PC-3 (cell line): ENCODE results near the gene RANGAP1.

Source experiments
- EZH2 ChIP-seq: fragments of 300-600 bp; sonication (generic); IDR thresholded peaks from one replicate; pipeline ENCODE4 v1.6.1; 2017; ENCODE audit warnings: antibody characterized with exemption, mild to moderate bottlenecking, low read length; ENCODE audit not compliant: unreplicated experiment
- EZH2phosphoT487 ChIP-seq: fragments of 300-600 bp; sonication (generic); IDR thresholded peaks from 2 replicates; pipeline ENCODE4 v1.6.1; 2018; ENCODE audit warnings: mild to moderate bottlenecking, antibody characterized with exemption, low read length, borderline replicate concordance
- TF ChIP-seq, protein P1 (sequence below): fragments of 300-600 bp; sonication (generic); conservative IDR thresholded peaks from 2 replicates; pipeline ENCODE4 v1.5.1; 2017; ENCODE audit warnings: antibody characterized with exemption, low read depth, mild to moderate bottlenecking, low read length

DNA sequence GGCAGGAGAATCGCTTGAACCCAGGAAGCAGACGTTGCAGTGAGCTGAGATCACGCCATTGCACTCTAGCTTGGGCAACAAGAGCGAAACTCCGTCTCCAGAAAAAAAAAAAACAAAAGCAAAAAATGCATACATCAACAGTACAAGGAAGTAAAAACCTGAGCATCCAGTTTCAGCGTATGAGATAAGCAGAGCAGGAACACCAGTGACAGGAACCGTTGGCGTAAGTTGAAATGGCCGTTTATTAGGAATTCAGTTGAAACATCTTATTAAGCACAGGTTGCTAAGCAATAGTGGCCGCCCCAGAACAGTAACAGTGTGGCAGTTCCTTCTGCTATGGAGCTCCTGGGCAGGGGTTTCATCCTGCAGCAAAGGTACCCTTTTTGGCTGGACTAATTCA, 84.8 kb downstream of the RANGAP1 start:
- TF ChIP-seq, protein P1, sequence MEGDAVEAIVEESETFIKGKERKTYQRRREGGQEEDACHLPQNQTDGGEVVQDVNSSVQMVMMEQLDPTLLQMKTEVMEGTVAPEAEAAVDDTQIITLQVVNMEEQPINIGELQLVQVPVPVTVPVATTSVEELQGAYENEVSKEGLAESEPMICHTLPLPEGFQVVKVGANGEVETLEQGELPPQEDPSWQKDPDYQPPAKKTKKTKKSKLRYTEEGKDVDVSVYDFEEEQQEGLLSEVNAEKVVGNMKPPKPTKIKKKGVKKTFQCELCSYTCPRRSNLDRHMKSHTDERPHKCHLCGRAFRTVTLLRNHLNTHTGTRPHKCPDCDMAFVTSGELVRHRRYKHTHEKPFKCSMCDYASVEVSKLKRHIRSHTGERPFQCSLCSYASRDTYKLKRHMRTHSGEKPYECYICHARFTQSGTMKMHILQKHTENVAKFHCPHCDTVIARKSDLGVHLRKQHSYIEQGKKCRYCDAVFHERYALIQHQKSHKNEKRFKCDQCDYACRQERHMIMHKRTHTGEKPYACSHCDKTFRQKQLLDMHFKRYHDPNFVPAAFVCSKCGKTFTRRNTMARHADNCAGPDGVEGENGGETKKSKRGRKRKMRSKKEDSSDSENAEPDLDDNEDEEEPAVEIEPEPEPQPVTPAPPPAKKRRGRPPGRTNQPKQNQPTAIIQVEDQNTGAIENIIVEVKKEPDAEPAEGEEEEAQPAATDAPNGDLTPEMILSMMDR = no peak
- TF ChIP-seq EZH2 = no peak
- TF ChIP-seq EZH2phosphoT487 = no peak
